WTC11 (cell line): ENCODE data around the gene FAM111A.

Source experiments
- ATF3 ChIP-seq: sonication (generic); formaldehyde crosslinking; conservative IDR thresholded peaks from 2 replicates; pipeline ENCODE4 v1.8.1; 2022; ENCODE audit warnings: mild to moderate bottlenecking, missing genetic modification reagents
- E2F5 ChIP-seq: sonication (generic); formaldehyde crosslinking; IDR thresholded peaks from 2 replicates; pipeline ENCODE4 v1.8.1; 2022; ENCODE audit warnings: mild to moderate bottlenecking, moderate library complexity, missing genetic modification reagents
- FOXJ3 ChIP-seq: sonication (generic); formaldehyde crosslinking; IDR thresholded peaks from 2 replicates; pipeline ENCODE4 v1.9.0; 2021; ENCODE audit warnings: missing genetic modification reagents, mild to moderate bottlenecking, borderline replicate concordance
- GTF2I ChIP-seq: fragments of 250-450 bp; sonication (Bioruptor Pico); conservative IDR thresholded peaks from 2 replicates; pipeline ENCODE4 v1.4.0; 2021; ENCODE audit warnings: mild to moderate bottlenecking
- KAT7 ChIP-seq: sonication (generic); formaldehyde crosslinking; IDR thresholded peaks from 2 replicates; pipeline ENCODE4 v1.8.1; 2023; ENCODE audit warnings: missing genetic modification reagents, mild to moderate bottlenecking, borderline replicate concordance
- MLX ChIP-seq: sonication (generic); formaldehyde crosslinking; IDR thresholded peaks from 2 replicates; pipeline ENCODE4 v1.8.1; 2023; ENCODE audit warnings: mild to moderate bottlenecking, missing genetic modification reagents, moderate library complexity
- NR2C2 ChIP-seq: sonication (generic); formaldehyde crosslinking; IDR thresholded peaks from 2 replicates; pipeline ENCODE4 v1.8.0; 2022; ENCODE audit warnings: mild to moderate bottlenecking, missing genetic modification reagents
- NR3C1 ChIP-seq: sonication (generic); formaldehyde crosslinking; conservative IDR thresholded peaks from 2 replicates; pipeline ENCODE4 v1.8.1; 2023; ENCODE audit warnings: low read depth, mild to moderate bottlenecking, missing genetic modification reagents
- TEAD4 ChIP-seq: sonication (generic); formaldehyde crosslinking; IDR thresholded peaks from 2 replicates; pipeline ENCODE4 v1.8.0; 2022; ENCODE audit warnings: mild to moderate bottlenecking, missing genetic modification reagents
- USF2 ChIP-seq: sonication (generic); formaldehyde crosslinking; IDR thresholded peaks from 2 replicates; pipeline ENCODE4 v1.8.1; 2023; ENCODE audit warnings: mild to moderate bottlenecking, missing genetic modification reagents, moderate library complexity
- ZNF416 ChIP-seq: fragments of 250-450 bp; sonication (Bioruptor Pico); IDR thresholded peaks from 2 replicates; pipeline ENCODE4 v1.9.0; 2021; ENCODE audit warnings: mild to moderate bottlenecking, inconsistent platforms
- TF ChIP-seq, protein P1 (sequence below): fragments of 200-600 bp; IDR thresholded peaks from 2 replicates; pipeline ENCODE4 v1.8.0; 2022; ENCODE audit warnings: antibody characterized with exemption
- TF ChIP-seq, protein P2 (sequence below): fragments of 250-450 bp; sonication (Bioruptor Pico); IDR thresholded peaks from 2 replicates; pipeline ENCODE4 v2.1.2; 2022; ENCODE audit warnings: mild to moderate bottlenecking, moderate library complexity

DNA sequence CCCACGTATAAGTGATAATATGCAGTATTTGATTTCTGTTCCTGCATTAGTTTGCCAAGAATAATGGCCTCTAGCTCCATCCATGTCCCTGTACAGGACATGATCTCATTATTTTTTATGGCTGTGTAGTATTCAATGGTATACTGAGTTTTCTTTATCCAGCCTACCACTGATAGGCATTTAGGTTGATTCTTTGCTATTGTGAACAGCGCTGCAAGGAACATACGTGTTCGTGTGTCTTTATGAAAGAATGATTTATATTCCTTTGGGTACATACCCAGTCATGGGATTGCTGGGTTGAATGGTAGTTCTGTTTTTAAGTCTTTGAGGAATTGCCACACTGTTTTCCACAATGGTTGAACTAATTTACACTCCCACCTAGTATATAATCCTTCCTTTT lies 1.5 kb upstream of the FAM111A start:
- TF ChIP-seq NR2C2 (CRISPR knock-in tag) (no peak), GTF2I (no peak), E2F5 (CRISPR knock-in tag) (no peak), ATF3 (CRISPR knock-in tag) (no peak), KAT7 (no peak), FOXJ3 (CRISPR knock-in tag) (no peak), NR3C1 (CRISPR knock-in tag) (no peak), MLX (CRISPR knock-in tag) (no peak), ZNF416 (no peak), TEAD4 (CRISPR knock-in tag) (no peak), USF2 (CRISPR knock-in tag) (no peak)
- TF ChIP-seq, protein P1, sequence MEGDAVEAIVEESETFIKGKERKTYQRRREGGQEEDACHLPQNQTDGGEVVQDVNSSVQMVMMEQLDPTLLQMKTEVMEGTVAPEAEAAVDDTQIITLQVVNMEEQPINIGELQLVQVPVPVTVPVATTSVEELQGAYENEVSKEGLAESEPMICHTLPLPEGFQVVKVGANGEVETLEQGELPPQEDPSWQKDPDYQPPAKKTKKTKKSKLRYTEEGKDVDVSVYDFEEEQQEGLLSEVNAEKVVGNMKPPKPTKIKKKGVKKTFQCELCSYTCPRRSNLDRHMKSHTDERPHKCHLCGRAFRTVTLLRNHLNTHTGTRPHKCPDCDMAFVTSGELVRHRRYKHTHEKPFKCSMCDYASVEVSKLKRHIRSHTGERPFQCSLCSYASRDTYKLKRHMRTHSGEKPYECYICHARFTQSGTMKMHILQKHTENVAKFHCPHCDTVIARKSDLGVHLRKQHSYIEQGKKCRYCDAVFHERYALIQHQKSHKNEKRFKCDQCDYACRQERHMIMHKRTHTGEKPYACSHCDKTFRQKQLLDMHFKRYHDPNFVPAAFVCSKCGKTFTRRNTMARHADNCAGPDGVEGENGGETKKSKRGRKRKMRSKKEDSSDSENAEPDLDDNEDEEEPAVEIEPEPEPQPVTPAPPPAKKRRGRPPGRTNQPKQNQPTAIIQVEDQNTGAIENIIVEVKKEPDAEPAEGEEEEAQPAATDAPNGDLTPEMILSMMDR, result no peak
- TF ChIP-seq, protein P2, sequence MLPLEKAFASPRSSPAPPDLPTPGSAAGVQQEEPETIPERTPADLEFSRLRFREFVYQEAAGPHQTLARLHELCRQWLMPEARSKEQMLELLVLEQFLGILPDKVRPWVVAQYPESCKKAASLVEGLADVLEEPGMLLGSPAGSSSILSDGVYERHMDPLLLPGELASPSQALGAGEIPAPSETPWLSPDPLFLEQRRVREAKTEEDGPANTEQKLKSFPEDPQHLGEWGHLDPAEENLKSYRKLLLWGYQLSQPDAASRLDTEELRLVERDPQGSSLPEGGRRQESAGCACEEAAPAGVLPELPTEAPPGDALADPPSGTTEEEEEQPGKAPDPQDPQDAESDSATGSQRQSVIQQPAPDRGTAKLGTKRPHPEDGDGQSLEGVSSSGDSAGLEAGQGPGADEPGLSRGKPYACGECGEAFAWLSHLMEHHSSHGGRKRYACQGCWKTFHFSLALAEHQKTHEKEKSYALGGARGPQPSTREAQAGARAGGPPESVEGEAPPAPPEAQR, result no peak
